Neural cell (in vitro differentiated cells): ENCODE measurements around the gene NFIA. TPM values are rescaled to one million over a fixed set of nuclear protein-coding genes. Genes with fewer than 3 reads are reported as not detected.

ENCODE experiments used
- H2AFZ ChIP-seq: fragments of 200-600, 300-800 bp; sonication (generic), shearing (Covaris generic); 2 replicates; pipeline ENCODE4 v1.6.0; 2014; ENCODE audit warnings: low read depth, mild to moderate bottlenecking, antibody characterized with exemption, low read length, moderate library complexity
- H3F3A ChIP-seq: fragments of 200-600 bp; shearing (Covaris generic); 2 replicates; pipeline ENCODE4 v1.6.1; 2016; ENCODE audit warnings: mild to moderate bottlenecking, moderate library complexity, mixed read lengths, antibody characterized with exemption, low read length; ENCODE audit not compliant: insufficient read depth, poor library complexity, severe bottlenecking
- H3K27ac ChIP-seq: fragments of 200-600, 300-800 bp; sonication (generic), shearing (Covaris generic); 2 replicates; pipeline ENCODE4 v1.5.1; 2014; ENCODE audit warnings: mild to moderate bottlenecking, low read length, moderate library complexity
- H3K27me3 ChIP-seq: fragments of 300-800, 200-600 bp; sonication (generic), shearing (Covaris generic); 2 replicates; pipeline ENCODE4 v1.6.0; 2014; ENCODE audit warnings: mild to moderate bottlenecking, low read depth, low read length, moderate library complexity; ENCODE audit not compliant: insufficient read depth
- H3K36me3 ChIP-seq: fragments of 300-800, 200-600 bp; sonication (generic), shearing (Covaris generic); 2 replicates; pipeline ENCODE4 v1.5.1; 2014; ENCODE audit warnings: mild to moderate bottlenecking, antibody characterized with exemption, low read length, moderate library complexity; ENCODE audit not compliant: insufficient read depth
- H3K4me2 ChIP-seq: fragments of 300-800, 200-600 bp; sonication (generic), shearing (Covaris generic); 2 replicates; pipeline ENCODE4 v1.6.0; 2014; ENCODE audit warnings: mild to moderate bottlenecking, low read length
- H3K4me3 ChIP-seq: fragments of 300-800, 200-600 bp; sonication (generic), shearing (Covaris generic); 2 replicates; pipeline ENCODE4 v1.5.1; 2014; ENCODE audit warnings: mild to moderate bottlenecking, low read length, moderate library complexity
- H3K79me2 ChIP-seq: fragments of 200-600 bp; shearing (Covaris generic); replicated peaks from 2 replicates; pipeline ENCODE4 v1.6.0; 2014; ENCODE audit warnings: mild to moderate bottlenecking, low read length, moderate library complexity; ENCODE audit not compliant: insufficient read depth
- H3K9ac ChIP-seq: fragments of 300-800, 200-600 bp; sonication (generic), shearing (Covaris generic); 2 replicates; pipeline ENCODE4 v1.6.1; 2016; ENCODE audit warnings: mild to moderate bottlenecking, low read length, mixed read lengths
- H3K9me2 ChIP-seq: fragments of 200-600 bp; shearing (Covaris generic); 2 replicates; pipeline ENCODE4 v1.6.1; 2016; ENCODE audit warnings: mild to moderate bottlenecking, low read length, mixed read lengths; ENCODE audit not compliant: insufficient read depth
- H3K9me3 ChIP-seq: fragments of 200-600, 300-800 bp; sonication (generic), shearing (Covaris generic); 2 replicates; pipeline ENCODE4 v1.6.1; 2016; ENCODE audit warnings: mild to moderate bottlenecking, mixed run types, low read length, moderate library complexity, mixed read lengths
- H4K20me1 ChIP-seq: fragments of 200-600 bp; shearing (Covaris generic); 2 replicates; pipeline ENCODE4 v1.6.1; 2016; ENCODE audit warnings: mild to moderate bottlenecking, mixed run types; ENCODE audit not compliant: insufficient read depth
- CTCF ChIP-seq: fragments of 450-650 bp; IDR thresholded peaks from 2 replicates; pipeline ENCODE4 v1.5.1; 2014; ENCODE audit warnings: antibody characterized with exemption, mild to moderate bottlenecking, moderate library complexity; ENCODE audit not compliant: poor library complexity, severe bottlenecking
- EP300 ChIP-seq: fragments of 450-650 bp; conservative IDR thresholded peaks from 2 replicates; pipeline ENCODE4 v1.6.1; 2014; ENCODE audit warnings: antibody characterized with exemption, mild to moderate bottlenecking, moderate library complexity; ENCODE audit not compliant: poor library complexity, severe bottlenecking
- EZH2 ChIP-seq: fragments of 200-600, 300-800 bp; shearing (Covaris generic), sonication (generic); IDR thresholded peaks from 2 replicates; pipeline ENCODE4 v1.6.1; 2014; ENCODE audit warnings: antibody characterized with exemption, low read length, borderline replicate concordance, mild to moderate bottlenecking; ENCODE audit not compliant: insufficient read depth, poor library complexity, severe bottlenecking
- MXI1 ChIP-seq: fragments of 450-650 bp; conservative IDR thresholded peaks from 2 replicates; pipeline ENCODE4 v1.6.1; 2014; ENCODE audit warnings: antibody characterized with exemption, mild to moderate bottlenecking; ENCODE audit not compliant: poor library complexity, severe bottlenecking
- POLR2AphosphoS5 ChIP-seq: IDR thresholded peaks from 2 replicates; pipeline ENCODE4 v1.6.1; 2012
- RAD21 ChIP-seq: fragments of 450-650 bp; conservative IDR thresholded peaks from 2 replicates; pipeline ENCODE4 v1.6.1; 2014; ENCODE audit warnings: antibody characterized with exemption, mild to moderate bottlenecking, moderate library complexity
- REST ChIP-seq: IDR thresholded peaks from 2 replicates; pipeline ENCODE4 v1.6.1; 2012; ENCODE audit warnings: borderline replicate concordance
- SMC3 ChIP-seq: fragments of 450-650 bp; conservative IDR thresholded peaks from 2 replicates; pipeline ENCODE4 v1.6.1; 2014; ENCODE audit warnings: antibody characterized with exemption, mild to moderate bottlenecking, moderate library complexity; ENCODE audit not compliant: poor library complexity
- TAF1 ChIP-seq: IDR thresholded peaks from 2 replicates; pipeline ENCODE4 v1.6.1; 2012; ENCODE audit warnings: low read depth
- polyA plus RNA-seq: library from polyadenylated mRNA; depleted of rRNA; stranded (reverse); fragments of >200 nt; gene quantifications from 2 replicates; pipeline ENCODE4 v1.2.3, GENCODE V29; 2014

NFIA gene
- polyA plus RNA-seq, 1 donor from 2014 or later = 0.47 TPM

DNA sequence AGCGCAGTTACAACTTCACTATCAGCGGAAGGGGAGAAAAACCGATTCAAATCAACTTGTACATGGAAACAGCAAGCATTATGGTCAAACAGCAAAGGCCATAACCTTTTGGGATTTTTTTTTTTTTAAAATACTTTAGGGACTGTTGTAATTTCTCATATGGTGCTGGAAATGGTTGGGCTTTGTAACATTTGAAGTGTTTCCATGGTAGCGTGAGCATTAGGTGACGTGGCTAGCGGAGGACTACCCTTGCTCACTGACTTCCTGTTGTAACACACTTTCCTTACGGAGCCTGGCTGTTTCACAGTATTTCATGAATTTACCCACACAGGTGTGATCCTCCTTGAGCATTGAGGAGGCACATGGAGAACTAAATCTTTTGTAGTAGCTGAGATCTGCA lies 373.0 kb downstream of the NFIA start:
- peaks cover 15% of the 10 kb centered on the region for H3K27me3 ChIP-seq
- no peak overlapping the region for H3K27ac ChIP-seq
- no peaks in the 10 kb centered on the region for H3F3A ChIP-seq
- H3K9me3 ChIP-seq = no peaks in the 10 kb centered on the region
- H2AFZ ChIP-seq = no peak overlapping the region
- no peak overlapping the region for H3K9ac ChIP-seq
- H3K4me2 ChIP-seq = no peak overlapping the region
- H3K79me2 ChIP-seq = no peaks in the 10 kb centered on the region
- no peak for TF ChIP-seq EP300
- no peaks in the 10 kb centered on the region for H3K9me2 ChIP-seq
- no peaks in the 10 kb centered on the region for H4K20me1 ChIP-seq
- no peaks in the 10 kb centered on the region for H3K36me3 ChIP-seq
- H3K4me3 ChIP-seq = no peak overlapping the region

DNA sequence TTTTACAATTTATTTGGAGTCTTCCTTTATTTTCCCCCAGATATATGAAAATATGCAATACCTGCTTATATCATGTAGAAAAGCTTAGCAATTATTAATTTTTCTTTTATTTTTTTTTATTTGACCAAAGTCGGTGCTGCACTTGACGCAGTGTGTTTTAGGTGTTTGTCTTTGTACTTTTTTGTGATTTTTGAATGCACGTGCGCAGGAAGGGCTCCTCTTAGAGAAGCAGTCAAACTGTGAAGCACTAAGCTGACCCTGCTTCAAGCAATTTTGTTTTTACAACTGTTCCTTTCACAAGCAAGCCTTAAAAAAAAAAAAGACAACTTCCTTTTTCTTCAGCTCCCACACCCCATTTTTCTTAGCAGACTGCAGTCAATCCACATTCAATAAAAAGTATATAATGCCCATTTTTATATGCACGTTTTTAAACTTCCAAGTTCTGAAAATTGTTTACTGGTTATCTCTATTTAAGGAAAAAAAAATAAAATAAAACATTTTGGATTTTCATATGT lies 375.2 kb downstream of the NFIA start:
- Histone ChIP-seq H3K27me3 (peaks cover 12% of the 10 kb centered on the region), H3K9me3 (no peaks in the 10 kb centered on the region), H4K20me1 (no peaks in the 10 kb centered on the region), H3K4me3 (no peak overlapping the region), H2AFZ (no peak overlapping the region), H3K27ac (no peak overlapping the region), H3F3A (no peaks in the 10 kb centered on the region), H3K79me2 (no peaks in the 10 kb centered on the region), H3K9ac (no peak overlapping the region), H3K4me2 (no peak overlapping the region), H3K36me3 (no peaks in the 10 kb centered on the region), H3K9me2 (no peaks in the 10 kb centered on the region)
- TF ChIP-seq REST (no peak), MXI1 (no peak), CTCF (no peak), POLR2AphosphoS5 (no peak), EZH2 (no peak), TAF1 (no peak), EP300 (no peak), SMC3 (no peak), RAD21 (no peak)

- Histone ChIP-seq H3K9ac (no peak overlapping the region), H3K9me3 (no peaks in the 10 kb centered on the region), H3K79me2 (no peaks in the 10 kb centered on the region), H3K27ac (no peak overlapping the region), H3F3A (no peaks in the 10 kb centered on the region), H3K27me3 (peaks cover 9% of the 10 kb centered on the region), H3K36me3 (no peaks in the 10 kb centered on the region), H3K4me3 (no peak overlapping the region), H3K4me2 (peak overlapping the region; percentile 23), H2AFZ (no peak overlapping the region), H4K20me1 (no peaks in the 10 kb centered on the region), H3K9me2 (no peaks in the 10 kb centered on the region)
- TF ChIP-seq RAD21 = no peak
- no peak for TF ChIP-seq EZH2
- no peak for TF ChIP-seq REST
- TF ChIP-seq EP300 = no peak
- no peak for TF ChIP-seq SMC3
- TF ChIP-seq TAF1 = no peak
- no peak for TF ChIP-seq POLR2AphosphoS5
- no peak for TF ChIP-seq MXI1
- TF ChIP-seq CTCF = no peak
Observed at GRCh38 chr1:61459345-61459744, 377.0 kb downstream of the NFIA start.
